Omental fat pad (tissue), 4 donors: ENCODE measurements around the gene FOXG1. TPM values are rescaled to one million over a fixed set of nuclear protein-coding genes. Genes with fewer than 3 reads are reported as not detected.

Experiments used
- ATAC-seq: fragments of 150-250 bp; one replicate; pipeline ENCODE4 v1.9.1; 2016; ENCODE audit warnings: mild to moderate bottlenecking, moderate library complexity; ENCODE audit not compliant: low FRiP score
- DNase-seq: peaks from one replicate; pipeline ENCODE4 v3.0.0-alpha.2; 2019; ENCODE audit warnings: low spot score
- total RNA-seq, 4 donors: library from RNA; depleted of rRNA; stranded (reverse); fragments of >200 nt; gene quantifications; one replicate each; pipeline ENCODE4 v1.1.0, GENCODE V29; 2016
- TF ChIP-seq, protein P1 (sequence below), 3 donors: fragments of 450-650 bp; IDR thresholded peaks; one replicate each; pipeline ENCODE4 v1.5.1; 2016 to 2017; ENCODE audit warnings: antibody characterized with exemption in 3 of 3, mild to moderate bottlenecking in 3 of 3, moderate library complexity in 2 of 3

The FOXG1 gene
- total RNA-seq, 4 donors from 2014 or later, result not detected

DNA sequence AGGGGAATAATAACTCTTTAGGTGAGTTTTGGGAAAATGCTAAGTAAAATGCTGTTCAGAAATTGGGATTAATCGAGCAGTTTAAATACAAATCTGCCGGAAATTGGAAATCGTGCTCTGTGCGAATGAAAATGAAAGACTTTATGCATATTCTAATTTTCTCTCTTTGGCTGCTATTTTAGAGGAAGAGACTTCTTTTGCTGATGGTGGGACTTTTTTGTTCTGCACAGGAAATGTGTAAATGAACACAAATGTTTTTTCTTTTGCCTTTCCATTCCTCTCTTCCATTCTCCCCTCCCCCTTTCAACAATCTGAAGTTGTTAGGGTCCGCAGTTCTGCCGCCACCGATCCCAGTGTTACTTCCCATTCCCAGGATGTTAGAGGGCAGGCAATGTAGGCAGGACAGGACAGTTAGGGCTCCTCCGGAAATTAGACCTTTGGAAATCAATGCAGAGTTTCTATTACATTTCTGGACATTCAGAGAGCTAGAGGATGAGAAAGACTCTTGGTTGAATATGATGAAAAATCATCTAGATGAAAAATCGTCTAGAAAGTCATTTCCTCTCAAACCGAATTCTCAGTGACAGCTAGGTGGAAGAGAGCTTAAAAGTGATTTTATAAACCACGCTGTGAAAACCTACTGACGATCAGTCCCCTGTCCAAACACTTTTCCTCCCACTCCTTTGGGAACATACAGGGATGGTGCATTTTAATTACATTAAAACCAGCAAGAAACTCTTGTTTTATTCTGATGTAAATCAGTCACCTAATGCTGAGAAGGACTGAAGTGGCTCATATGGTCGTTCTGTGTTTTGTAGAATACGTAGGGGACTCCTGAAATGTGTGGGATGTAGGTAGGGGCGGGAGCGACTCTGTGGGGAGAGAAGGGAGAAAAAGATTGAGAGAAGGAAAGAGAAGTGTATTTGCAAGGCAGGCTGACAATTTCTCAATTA, 17.8 kb downstream of the FOXG1 start:
- ATAC-seq, result no peak
- TF ChIP-seq, protein P1, sequence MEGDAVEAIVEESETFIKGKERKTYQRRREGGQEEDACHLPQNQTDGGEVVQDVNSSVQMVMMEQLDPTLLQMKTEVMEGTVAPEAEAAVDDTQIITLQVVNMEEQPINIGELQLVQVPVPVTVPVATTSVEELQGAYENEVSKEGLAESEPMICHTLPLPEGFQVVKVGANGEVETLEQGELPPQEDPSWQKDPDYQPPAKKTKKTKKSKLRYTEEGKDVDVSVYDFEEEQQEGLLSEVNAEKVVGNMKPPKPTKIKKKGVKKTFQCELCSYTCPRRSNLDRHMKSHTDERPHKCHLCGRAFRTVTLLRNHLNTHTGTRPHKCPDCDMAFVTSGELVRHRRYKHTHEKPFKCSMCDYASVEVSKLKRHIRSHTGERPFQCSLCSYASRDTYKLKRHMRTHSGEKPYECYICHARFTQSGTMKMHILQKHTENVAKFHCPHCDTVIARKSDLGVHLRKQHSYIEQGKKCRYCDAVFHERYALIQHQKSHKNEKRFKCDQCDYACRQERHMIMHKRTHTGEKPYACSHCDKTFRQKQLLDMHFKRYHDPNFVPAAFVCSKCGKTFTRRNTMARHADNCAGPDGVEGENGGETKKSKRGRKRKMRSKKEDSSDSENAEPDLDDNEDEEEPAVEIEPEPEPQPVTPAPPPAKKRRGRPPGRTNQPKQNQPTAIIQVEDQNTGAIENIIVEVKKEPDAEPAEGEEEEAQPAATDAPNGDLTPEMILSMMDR (IDR thresholded peaks at IDR 0.05), result no peak
- DNase-seq, result no peak

DNA sequence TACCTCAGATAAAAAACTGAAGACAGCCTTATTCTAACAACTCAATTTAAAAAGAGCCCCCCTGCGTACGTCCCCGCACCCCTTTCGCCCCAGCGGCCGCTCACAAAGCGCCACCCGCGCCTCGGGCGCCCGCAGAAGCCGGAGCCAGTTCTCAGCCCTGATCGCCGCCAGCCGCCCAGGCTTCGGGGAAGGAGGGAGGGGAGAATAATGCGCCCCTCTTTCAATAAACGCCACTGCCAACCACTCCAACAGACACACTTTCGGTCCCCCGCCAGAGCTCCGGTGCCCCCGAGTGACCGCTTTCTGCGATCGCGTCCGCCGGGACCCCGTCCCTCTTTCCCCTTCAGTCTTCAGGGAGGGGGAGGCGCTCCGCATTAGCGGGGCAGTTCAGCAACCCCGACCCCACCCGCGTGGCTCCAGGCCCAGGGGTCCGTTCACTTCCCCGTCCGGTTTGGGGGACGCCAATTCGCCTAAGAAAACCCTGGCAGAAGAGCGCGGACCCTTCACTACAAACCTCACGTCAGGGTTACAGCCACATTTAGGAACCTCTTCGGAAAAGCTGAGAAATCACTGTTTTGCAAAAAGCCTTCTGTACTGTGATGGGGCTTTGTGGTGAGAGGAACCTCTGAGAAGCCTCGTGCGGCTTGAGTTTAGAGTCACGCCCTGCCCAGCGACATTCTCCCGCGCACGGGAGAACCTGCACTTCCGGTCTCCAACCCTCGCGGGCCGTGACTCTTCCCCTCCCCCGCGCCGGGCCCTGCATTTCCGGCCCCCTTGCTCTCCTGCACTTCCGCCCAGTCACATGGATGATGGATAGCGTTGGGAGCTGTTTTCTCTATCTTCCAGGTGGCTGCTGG, 18.7 kb downstream of the FOXG1 start:
- DNase-seq (no peak), ATAC-seq (no peak)
- TF ChIP-seq, protein P1 (IDR thresholded peaks at IDR 0.05), result no peak

DNA sequence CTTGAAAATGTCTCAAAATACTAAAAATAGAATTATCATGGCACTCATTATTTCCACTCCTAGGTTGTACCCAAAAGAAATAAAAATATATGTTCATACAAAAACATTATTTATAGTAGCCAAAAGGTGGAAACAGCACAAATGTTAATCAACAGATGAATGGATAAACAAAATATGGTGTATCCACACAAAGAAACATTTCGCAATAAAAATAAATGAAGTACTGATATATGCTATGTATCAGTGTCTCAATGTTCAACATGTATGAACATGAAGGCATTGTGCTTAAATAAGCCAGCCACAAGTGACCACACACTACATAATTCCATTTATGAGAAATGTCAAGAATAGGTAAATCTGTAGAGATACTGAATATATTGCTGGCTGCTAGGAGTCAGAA, 40.9 kb downstream of the FOXG1 start:
- ATAC-seq (no peak), DNase-seq (no peak)
- TF ChIP-seq, protein P1 (IDR thresholded peaks at IDR 0.05), result no peak

DNA sequence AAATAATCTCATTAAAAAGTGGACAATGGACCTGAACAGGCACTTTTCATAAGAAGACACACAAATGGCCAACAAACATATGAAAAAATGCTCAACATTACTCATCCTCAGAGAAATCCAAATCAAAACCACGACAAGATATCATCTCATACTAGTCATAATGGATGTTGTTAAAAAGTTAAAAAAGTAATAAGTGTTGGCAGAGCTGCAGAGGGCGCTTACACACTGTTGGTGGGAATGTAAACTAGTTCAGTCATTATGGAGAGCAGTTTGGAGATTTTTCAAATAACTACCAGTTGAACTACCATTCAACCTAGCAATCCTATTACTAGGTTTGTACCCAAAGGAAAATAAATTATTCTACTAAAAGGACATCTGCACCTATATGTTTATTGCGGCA, 47.2 kb downstream of the FOXG1 start:
- ATAC-seq, result no peak
- TF ChIP-seq, protein P1 (IDR thresholded peaks at IDR 0.05), result no peak
- DNase-seq, result no peak
